ENCODE measurements around the gene FADS3.

- TF ChIP-seq CTCF (conservative IDR thresholded peaks at IDR 0.05; ENCODE audit: low read depth, low read length) (no peak), POLR2A (IDR thresholded peaks at IDR 0.05; ENCODE audit: low read depth, low read length) (no peak), MXI1 (IDR thresholded peaks at IDR 0.05; ENCODE audit: borderline replicate concordance, low read depth, low read length) (no peak), CHD1 (IDR thresholded peaks at IDR 0.05; ENCODE audit: low read depth, low read length) (no peak), SMC3 (IDR thresholded peaks at IDR 0.05; ENCODE audit: low read depth, low read length) (no peak), CEBPB (IDR thresholded peaks at IDR 0.05; ENCODE audit: low read depth, low read length) (no peak), RCOR1 (IDR thresholded peaks at IDR 0.05; ENCODE audit: insufficient replicate concordance, low read length) (no peak), BHLHE40 (IDR thresholded peaks at IDR 0.05; ENCODE audit: low read depth, low read length) (no peak), MAFK (IDR thresholded peaks at IDR 0.05; ENCODE audit: low read depth, low read length) (no peak), FOS (IDR thresholded peaks at IDR 0.05; ENCODE audit: low read depth, low read length) (no peak), RAD21 (IDR thresholded peaks at IDR 0.05; ENCODE audit: low read length) (no peak), NFE2L2 (IDR thresholded peaks at IDR 0.05; ENCODE audit: low read depth, low read length) (no peak), USF2 (IDR thresholded peaks at IDR 0.05; ENCODE audit: low read depth, low read length) (no peak)
Measured at GRCh38 chr11:61902313-61902712, 11.0 kb upstream of the FADS3 start.
